Adipose tissue (tissue), 3 donors: ENCODE measurements around the gene DDR2. TPM values are rescaled to one million over a fixed set of nuclear protein-coding genes. Genes with fewer than 3 reads are reported as not detected.

Experiments
- H3K27ac ChIP-seq: one replicate; pipeline ENCODE4 v1.5.1; 2013; ENCODE audit warnings: low read depth, low read length
- WGBS, 3 donors: extraction: QIAGEN DNeasy Blood & Tissue Kit; methylation state at CpG; one replicate each; pipeline ENCODE4 v1.1.7; 2013; 5-methylcytosine and 5-hydroxymethylcytosine counted together
- polyA plus RNA-seq, 3 donors: library from polyadenylated mRNA; stranded (reverse); fragments of 200-250 nt; gene quantifications; one replicate each; pipeline ENCODE4 v1.2.3, GENCODE V29; 2013
- donor health status: healthy with polysubstance abuse.
- donor health status: Bipolar disorder and iron deficiency.
- donor health status: healthy.

DDR2 gene
- polyA plus RNA-seq, 3 donors, result 1.9 to 101 (median 26.4) TPM

DNA sequence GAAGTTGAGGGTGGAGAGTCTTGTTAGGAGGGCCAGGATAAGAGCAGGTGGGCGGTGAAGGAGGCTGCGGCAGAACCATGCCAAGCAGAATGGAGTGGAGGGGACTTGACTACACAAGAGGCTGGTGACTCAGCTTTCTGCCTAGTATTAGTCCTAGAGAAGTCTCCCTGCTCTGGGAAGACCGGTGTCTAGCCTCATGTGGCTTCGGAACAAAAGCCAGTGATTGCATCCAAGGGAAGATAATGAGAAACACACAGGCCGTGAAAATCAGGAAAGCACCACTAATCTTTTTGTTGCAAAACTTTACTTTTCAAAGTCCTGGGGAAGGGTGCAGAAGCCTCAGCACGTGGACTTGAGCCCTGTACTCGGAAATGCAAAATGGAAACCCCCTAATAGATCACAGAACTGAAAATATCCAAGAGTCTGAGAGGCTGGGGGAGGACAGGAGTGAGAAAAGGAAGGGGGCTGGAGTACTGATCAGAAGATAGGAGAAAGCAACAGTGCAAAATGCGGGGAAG is 31.4 kb downstream of the DDR2 start:
- WGBS, 3 donors, result 35 to 69% (median 39%) methylated on average over 8 of the region's 8 CpGs
- no peak overlapping the region for H3K27ac ChIP-seq

DNA sequence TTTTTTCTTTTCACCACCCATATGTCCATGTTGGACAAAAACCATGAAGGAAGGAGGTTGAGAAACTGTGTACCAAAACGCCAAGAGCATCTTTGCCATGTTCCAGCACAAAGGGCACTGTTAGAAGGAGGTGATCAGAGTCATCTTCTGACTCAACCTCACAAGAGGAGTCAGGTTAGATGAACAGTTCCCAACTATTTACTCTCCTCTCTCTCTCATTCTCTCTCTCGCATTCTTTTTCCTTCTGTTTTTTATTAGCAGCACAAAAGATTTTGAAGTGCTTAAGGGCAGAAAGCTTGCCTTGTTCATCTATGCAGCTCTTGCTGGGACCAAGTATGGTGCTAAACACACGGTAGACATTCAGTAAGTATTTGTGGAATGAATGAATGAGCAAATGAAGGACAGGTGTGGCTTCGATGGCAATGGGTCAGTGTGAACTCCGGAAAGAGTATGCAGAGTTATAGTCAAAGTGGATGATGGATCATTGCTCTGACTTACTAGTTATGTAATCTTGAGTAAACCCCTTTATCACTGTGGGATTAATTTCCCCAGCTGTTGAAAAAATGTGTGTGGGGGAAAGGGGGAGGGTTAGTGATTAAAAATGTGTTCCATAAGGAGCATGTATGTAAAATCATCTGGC is 33.9 kb downstream of the DDR2 start:
- 45 to 70% (median 67%) methylated on average over 5 of the region's 5 CpGs for WGBS, 3 donors
- no peak overlapping the region for H3K27ac ChIP-seq

DNA sequence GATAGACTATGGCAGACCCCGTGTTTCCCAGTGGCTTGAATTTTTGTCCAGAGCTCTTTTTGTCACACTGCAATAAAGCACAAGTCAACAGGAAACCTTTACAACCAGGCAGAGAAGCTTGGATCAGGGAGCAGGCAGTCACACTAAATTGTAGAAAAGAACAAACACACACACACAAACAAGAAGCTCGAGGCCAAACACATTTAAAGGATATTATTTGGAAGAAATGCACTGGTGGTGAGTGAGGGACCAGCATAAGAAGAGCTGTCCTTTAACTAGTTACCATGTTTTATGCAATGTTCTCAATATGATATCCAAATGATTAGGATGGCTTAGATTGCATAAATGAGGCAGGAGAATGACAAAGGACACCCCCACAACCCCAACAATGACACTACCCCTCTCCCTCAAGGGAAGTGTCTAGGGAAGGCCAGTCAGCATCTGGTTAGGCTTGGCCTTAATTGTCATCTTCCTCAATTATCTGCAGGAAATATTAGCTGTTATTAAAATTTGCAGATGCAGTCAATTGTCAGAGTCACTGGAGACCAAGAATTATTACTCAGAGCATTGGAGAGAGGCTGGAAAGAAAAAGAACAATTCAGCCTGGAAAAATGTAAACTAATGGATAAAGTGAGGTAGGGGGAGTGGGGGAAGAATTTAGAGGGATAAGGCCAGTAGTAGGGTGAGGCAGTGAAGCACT is 35.3 kb downstream of the DDR2 start:
- 40 to 59% (median 48%) methylated on average over 2 of the region's 2 CpGs for WGBS, 3 donors

DNA sequence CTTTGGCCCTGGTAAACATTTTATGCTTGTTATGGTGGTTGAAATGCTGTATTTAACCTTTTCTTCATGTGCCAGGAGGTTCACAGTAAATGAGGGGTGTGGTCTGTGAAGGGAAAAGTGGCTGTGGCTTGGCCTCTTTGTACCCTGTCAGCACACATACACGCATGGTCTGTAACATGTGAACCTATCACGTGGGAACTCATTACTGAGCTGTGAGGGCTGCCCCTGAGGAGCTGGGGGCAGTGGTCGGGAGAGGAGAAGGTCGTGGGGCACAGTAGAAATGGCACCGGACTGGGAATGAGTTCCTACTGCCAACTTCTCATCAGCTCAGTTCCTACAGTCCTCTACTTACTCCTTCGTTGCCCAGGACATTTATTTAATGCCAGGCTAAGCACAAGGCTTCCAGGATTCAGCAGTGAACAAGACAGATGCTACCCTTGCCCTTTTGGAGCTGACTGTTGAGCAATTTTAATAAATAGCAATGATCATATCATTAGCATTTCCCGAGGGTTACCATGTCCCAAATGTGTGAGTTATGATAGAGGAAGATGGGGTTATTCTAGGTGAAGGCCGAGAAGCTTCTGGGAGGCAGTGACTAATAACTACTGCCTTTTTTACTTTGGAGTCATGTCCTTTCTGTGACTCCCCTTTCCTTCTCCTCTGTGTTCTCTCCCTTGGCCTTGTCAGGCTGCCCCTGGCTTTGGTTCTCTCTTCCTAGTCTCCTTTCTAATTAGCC is 38.8 kb downstream of the DDR2 start:
- 58 to 82% (median 64%) methylated on average over 8 of the region's 8 CpGs for WGBS, 3 donors
- H3K27ac ChIP-seq, result peak overlapping the region; percentile 81

More for the DNA sequence above, 35.3 kb downstream of the DDR2 start:
- H3K27ac ChIP-seq, result no peak overlapping the region

DNA sequence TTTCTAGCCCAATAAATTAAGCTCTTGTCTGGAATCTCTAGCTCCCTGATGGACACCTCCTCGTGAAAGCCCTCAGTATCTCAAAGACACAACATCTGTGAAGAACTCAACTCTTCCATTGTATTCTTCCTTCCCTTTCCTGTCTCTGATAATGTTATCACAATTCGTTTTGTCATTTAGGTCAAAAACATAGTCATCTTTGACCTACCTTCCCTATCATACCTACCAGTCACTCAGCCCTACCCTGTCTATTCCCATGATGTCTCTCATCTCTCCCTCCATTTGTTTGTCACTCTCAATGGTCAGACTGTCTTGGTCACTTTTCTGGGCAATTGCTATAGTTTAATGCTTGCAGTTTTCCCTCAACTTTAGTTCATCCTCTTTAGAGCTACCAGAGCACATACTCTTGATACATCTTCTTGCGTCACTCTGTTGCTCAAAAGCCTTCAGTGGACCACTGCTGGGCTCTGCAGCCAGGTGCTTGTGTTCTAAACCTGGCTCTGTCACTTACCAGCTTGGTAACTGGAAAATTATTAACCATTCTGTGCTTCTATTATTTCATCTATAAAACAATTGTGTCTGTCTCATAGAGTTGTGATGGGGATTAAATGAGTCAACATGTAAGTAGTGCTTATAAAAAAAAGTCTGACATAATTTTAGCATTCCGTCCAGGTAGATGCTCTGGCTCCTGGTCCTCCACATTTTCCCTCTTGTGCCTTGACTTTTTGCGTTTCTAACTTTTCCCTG is 39.6 kb downstream of the DDR2 start:
- WGBS, 3 donors, result 59 to 64% (median 62%) methylated on average over 5 of the region's 5 CpGs
- peak overlapping the region; percentile 78 for H3K27ac ChIP-seq

DNA sequence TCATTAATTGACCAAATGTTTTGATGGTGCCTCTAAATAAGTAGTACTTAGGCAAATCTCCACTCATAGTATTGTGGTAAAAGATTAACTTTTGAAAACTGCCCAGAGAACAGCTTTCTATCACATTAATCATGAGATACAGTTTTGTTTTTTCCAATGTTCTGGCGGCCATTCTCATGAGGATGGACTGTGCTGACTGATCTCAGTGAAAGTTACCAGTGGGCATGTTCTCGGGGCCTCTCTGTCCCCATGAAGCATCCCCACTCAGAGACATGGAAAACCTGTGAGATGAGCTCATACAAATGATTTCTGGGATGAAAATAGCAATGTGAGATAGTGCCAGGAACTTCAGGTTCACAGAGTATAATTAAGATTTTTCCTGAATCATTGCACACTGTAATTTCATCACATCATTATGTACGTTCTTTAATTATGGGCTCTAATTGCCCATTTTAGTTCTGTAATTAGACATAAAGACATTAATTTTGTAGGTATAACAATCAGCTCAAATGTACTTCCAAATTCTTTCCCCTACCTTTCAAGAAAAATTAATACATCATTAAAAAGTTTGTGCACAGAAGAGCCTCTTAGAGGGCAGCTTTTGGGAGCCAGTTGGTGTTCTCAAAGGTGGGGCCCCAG is 40.5 kb downstream of the DDR2 start:
- WGBS, 3 donors, result 60 to 66% (median 63%) methylated on average over 3 of the region's 3 CpGs
- no peak overlapping the region for H3K27ac ChIP-seq

DNA sequence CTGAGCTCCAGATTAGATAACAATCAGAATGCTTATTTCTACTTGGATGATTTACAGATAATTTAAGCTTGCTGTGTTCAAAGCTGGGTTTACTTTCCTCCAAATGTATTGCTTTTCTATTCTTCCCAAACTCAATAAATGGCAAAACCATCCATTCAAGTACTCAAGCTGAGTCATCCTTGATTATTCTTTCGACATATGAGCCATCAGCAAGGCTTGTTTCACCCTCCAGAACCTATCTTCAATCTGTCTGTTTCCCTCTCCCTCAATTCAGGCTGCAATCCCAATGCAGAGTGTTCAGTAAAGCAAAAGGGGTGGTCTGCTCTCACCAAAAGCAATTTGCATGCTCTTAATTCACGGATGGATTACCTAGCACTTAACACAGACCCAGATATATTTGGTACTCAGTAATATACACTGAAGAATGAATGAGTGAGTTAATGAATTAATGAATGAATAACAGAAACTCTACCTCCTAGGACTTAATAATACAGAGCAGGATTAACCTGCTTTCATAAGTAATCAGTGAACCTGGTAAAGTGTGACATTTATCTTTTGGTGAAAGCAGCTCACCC is 41.9 kb downstream of the DDR2 start:
- H3K27ac ChIP-seq, result no peak overlapping the region
- 89 to 93% (median 90%) methylated on average over 2 of the region's 2 CpGs for WGBS, 3 donors

DNA sequence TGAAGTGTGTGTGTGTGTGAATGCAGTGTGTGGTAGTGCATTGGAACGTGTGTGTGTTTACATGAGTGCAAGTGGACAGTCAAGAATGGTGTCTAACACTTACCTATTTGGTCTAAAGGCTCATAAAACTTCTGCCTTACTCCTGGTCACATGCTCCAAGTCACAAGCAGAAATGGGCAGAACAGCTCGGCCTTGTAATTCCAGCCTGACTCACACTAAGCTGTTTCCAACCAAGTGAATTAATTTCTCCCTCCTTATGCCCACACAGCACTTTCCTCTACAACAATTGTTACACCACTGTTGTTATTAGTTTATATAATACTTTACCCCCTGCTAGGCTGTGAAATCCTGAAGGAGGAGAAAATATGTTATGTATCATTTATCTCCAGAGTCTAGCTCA is 43.8 kb downstream of the DDR2 start:
- no peak overlapping the region for H3K27ac ChIP-seq
- WGBS, 3 donors, result 57 to 65% (median 60%) methylated on average over 2 of the region's 2 CpGs

DNA sequence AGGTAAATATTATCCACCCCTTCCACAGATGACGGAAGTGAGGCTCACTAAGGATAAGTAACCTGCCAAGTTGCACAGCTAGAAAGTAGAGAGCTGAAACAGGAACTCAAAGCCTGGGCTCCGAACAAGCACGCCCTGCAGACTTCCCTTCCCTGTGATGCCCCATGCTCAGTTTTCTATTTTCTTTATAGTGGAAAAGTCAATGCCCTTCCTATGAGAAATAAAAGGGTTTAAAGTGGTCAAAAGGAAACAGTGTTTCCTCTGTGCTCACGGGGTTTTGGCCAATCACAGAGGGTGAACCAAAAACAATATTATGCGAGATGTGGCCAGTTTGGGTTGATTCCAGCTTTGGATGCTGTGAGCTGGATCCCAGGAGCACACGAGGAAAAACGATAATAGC is 44.5 kb downstream of the DDR2 start:
- WGBS, 3 donors, result 38 to 77% (median 52%) methylated on average over 7 of the region's 7 CpGs
- H3K27ac ChIP-seq, result no peak overlapping the region

DNA sequence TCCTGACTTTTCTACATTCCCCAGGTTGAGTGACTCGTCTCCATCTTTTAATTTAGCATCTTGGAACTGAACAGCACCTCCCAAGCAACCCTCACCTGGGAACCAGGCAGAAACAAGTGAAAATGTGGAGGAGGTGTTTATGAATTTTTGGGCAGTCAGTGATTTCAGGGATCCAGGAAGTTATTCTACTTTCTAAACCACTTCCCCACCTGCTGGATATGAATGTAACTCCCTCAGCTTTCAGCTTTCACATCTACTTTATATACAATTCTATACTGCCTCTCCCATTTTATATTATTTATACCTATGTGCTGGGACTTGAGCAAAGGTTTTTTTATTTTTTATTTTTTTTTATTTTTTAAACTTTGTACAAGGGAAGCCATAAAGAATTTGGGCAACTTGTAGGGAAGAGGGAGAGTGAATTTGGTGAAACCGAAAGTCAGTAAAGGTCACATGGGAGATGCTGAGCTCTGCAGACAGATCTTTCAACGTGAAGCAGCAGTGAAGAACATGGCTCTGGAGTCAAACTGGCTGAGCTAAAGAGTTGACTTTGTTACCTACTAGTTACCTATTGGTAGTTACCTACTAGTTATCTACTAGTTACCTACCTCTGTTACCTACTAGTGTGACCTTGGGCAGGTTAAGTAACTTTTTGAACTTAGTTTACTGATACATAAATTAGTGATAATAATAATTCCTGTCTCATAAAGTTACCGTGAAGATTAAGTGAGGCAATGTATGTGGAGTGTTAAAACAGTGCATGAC is 45.5 kb downstream of the DDR2 start:
- H3K27ac ChIP-seq, result no peak overlapping the region
- WGBS, 3 donors, result 67 to 75% (median 73%) methylated on average over 4 of the region's 4 CpGs

DNA sequence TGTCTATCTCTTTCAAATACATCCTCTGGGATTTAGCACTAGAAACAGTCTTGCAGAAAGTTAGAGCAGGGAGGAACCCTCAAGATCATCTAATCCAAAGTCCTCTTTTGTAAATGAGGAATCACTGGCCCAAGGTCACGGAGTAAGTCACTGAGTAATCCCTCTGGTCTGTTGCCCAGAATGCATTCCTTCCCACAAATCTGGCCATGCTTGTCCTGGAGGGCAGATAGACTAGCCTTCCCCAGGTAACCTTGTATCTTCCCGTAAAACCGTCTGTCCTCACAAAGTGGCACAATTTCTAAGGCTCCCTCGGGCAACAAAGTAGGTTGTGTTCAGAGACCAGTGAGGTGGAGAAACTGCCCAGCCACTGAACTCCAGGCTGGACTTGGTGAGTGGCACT is 46.2 kb downstream of the DDR2 start:
- no peak overlapping the region for H3K27ac ChIP-seq
- WGBS, 3 donors, result 59 to 65% (median 64%) methylated on average over 4 of the region's 4 CpGs

DNA sequence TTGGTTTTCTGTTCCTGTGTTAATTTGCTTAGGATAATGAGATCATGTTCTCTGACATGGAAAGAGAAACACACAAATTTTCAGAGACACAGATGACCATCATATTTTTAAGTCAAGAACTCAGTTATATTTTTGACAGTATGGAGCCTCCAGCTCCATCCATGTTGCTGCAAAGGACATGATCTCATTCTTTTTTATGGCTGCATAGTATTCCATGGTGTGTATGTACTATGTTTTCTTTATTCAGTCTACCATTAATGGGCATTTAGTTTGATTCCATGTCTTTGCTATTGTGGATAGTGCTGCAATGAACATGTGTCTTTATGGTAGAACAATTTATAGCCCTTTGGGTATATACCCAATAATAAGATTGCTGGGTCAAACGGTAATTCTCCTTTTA is 47.0 kb downstream of the DDR2 start:
- peak overlapping the region; percentile 61 for H3K27ac ChIP-seq
- 0 to 46% (median 40%) methylated on average over 1 of the region's 1 CpG for WGBS, 3 donors

DNA sequence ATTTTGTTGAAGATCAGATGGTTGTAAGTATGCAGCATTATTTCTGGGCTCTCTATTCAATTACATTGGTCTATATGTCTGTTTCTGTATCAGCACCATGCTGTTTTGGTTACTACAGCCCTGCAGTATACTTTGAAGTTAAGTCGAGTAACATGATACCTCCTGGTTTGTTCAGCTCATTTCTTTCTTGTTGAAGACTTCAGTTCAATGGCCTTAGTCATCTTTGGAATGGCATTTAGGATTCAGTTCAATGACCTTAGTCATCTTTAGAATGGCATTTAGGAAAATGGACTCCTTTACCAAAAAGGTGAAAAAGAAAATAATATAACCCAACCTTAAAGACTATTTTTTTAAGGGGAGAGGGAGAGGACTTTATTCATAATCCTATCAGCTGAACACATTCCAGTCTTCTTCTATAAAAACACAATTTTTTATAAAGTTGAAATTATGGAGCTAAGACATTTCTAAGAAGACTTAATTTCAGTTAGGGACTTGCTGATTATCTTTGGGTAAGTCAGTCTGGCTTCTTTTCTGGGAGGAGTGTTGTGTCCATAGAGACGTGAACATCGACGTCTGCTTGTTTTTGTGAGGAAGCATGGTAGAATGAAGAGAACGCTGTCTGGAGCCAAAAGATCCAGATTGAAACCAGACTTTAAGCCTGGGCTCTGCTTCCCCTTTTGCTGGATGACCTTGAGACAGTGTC is 48.3 kb downstream of the DDR2 start:
- H3K27ac ChIP-seq, result no peak overlapping the region
- WGBS, 3 donors, result 45 to 83% (median 62%) methylated on average over 5 of the region's 5 CpGs

DNA sequence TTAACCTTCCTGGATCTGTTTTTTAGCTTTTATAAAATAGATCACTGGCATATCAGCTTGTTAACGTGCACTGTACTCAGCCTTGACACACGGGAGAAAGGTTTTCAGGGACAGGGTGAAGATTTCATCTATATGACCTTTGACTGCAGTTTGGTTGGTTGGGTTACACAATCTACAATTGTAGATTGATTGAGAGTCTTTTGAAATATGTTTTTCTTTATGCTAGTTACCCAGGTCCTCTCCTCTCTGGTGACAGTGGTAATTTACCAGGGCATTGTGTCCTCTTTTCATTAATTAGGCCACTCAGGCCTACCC is 48.8 kb downstream of the DDR2 start:
- WGBS, 3 donors, result 40 to 56% (median 46%) methylated on average over 2 of the region's 2 CpGs
- no peak overlapping the region for H3K27ac ChIP-seq

DNA sequence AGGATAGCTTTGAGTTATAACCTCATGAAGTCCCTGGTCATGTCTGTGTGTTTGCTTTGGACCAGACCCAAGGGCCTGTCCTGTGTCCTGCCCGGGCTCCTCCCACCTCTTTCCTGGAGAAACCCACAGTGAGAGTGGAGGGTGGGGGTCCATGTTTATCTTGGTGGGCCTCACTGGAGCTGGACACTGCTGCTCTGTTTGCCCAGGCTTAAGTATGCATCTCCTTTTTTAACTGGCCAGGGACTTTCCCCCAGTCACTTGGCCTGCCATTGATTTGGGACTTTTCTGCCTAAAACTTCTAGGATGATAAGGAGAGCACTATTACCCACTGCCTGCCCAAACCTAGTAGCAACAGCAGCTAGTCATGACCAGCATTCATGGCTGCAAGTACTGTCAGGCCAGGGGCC is 49.8 kb downstream of the DDR2 start:
- H3K27ac ChIP-seq, result no peak overlapping the region
- WGBS, 3 donors, result 32 to 43% (median 34%) methylated on average over 1 of the region's 1 CpG

DNA sequence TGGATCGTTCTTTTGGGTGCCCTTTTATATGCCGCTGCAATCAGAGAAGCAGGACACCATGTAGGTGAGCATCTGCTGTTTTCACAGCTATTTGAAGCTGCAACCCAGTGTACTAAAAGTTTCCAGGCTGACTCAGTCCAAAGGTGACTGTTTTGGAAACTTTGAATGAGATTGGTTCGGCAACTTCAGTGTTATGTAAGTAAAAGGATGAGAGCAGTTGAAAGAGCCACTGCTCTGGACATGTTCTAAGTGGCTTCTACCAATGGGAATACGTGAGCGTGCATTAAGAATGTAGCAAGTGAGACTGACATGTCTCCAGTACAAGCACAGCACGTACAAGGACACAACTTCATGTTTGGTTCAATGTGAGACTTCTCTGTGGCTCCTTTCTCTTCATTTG is 55.6 kb downstream of the DDR2 start:
- H3K27ac ChIP-seq, result no peak overlapping the region
- 67 to 77% (median 77%) methylated on average over 6 of the region's 6 CpGs for WGBS, 3 donors

DNA sequence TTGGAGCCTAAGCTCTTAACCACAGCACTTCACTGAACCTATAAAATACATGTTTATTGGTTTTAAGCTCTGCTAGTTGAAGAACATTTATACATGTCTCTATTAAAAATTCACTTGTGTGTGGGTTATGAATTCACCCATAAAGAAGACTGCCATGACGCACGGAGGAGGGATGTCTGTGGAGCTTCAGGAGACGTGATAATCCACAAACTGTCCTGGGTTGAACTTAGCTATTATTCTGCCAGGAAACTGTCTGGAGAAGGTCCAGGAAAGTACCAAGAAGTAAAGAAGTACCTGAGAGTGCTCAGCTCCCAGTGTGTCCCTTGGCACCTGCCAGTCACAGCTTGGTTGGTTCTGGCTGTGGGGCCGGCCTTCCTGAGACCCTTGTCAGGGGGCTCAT is 56.3 kb downstream of the DDR2 start:
- 54 to 73% (median 64%) methylated on average over 4 of the region's 4 CpGs for WGBS, 3 donors

More for the DNA sequence above, 56.3 kb downstream of the DDR2 start:
- no peak overlapping the region for H3K27ac ChIP-seq
